ENCODE data around the gene ASPDH.

DNA sequence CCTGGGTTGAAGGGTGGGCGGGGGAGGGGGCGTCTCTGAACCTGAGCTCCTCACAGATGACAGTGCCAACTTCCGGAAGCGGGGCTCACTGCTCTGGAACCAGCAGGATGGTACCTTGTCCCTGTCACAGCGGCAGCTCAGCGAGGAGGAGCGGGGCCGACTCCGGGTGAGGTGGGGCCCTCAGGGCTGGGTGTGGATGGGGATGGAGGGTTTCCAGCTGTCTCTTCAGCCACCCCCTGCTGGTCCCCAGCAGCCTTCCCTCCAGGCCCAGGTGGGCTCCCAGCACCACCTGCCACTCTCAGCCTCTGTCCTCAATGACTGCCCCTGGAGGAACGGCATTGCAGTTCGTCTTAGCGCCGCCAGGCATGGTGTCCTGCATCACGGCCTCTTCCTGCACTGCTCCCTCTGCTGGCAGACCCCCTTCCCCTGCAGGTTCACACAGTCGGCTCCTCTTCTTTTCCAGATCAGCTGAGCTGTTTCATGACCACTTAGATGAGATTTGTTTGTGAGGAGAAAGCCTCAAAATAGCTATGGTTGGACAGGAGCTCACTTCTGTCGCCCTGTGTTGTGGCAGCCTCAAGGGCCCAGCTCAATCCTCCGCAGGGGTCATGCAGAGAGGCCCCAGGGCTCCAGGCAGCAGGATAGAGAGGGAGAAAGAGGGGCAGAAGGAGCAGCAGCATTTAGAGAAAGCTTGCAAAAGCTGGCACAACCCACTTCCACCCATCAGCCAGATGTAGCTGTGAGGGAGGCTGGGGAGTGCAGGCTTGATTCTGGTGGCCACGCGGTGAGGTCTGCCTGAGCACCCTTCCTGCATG is 34.6 kb downstream of the ASPDH start:
- TF ChIP-seq, protein P1, sequence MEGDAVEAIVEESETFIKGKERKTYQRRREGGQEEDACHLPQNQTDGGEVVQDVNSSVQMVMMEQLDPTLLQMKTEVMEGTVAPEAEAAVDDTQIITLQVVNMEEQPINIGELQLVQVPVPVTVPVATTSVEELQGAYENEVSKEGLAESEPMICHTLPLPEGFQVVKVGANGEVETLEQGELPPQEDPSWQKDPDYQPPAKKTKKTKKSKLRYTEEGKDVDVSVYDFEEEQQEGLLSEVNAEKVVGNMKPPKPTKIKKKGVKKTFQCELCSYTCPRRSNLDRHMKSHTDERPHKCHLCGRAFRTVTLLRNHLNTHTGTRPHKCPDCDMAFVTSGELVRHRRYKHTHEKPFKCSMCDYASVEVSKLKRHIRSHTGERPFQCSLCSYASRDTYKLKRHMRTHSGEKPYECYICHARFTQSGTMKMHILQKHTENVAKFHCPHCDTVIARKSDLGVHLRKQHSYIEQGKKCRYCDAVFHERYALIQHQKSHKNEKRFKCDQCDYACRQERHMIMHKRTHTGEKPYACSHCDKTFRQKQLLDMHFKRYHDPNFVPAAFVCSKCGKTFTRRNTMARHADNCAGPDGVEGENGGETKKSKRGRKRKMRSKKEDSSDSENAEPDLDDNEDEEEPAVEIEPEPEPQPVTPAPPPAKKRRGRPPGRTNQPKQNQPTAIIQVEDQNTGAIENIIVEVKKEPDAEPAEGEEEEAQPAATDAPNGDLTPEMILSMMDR (IDR thresholded peaks at IDR 0.05) = peak; percentile 89
- TF ChIP-seq POLR2AphosphoS5 (IDR thresholded peaks at IDR 0.05; ENCODE audit: low read depth, low read length) = no peak
- no peak for TF ChIP-seq TCF7L2 (IDR thresholded peaks at IDR 0.05; ENCODE audit: low read depth, low read length)

All from Panc1 (cell line).